GM12865 (cell line): ENCODE data around the gene SLC7A8.

Source experiments
- DNase-seq: peaks from one replicate; pipeline ENCODE4 v3.0.0; 2010; ENCODE audit warnings: low read depth
- H3K4me3 ChIP-seq: 2 replicates; pipeline ENCODE4 v1.5.1; 2011; ENCODE audit warnings: mild to moderate bottlenecking, low read depth, low read length, control low read depth
- CTCF ChIP-seq: IDR thresholded peaks from 2 replicates; pipeline ENCODE4 v1.5.1; 2011; ENCODE audit warnings: low read length, control low read depth, low read depth, inconsistent platforms; ENCODE audit not compliant: insufficient read depth; ENCODE audit errors: missing control alignments

Gene SLC7A8

DNA sequence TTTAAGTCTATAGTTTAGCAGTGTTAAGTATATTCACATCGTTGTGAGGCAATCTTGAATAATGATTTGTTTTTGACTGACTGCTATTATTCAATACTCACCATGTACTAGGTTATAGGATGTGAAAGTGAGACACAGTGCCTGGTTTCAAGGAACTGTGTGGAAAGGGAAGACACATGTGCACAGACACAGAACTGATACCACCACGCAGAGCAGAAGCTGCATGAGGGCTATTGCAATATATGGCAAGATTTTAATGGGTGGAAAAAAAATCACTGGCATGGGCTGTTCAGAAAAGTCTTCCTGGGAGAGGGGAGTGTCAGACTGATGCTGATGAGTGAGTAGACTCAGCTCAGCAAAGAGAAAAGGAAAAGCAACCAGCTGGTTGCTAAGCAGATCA lies 10.4 kb downstream of the SLC7A8 start:
- TF ChIP-seq CTCF = no peak
- no peak overlapping the region for H3K4me3 ChIP-seq
- no peak for DNase-seq

DNA sequence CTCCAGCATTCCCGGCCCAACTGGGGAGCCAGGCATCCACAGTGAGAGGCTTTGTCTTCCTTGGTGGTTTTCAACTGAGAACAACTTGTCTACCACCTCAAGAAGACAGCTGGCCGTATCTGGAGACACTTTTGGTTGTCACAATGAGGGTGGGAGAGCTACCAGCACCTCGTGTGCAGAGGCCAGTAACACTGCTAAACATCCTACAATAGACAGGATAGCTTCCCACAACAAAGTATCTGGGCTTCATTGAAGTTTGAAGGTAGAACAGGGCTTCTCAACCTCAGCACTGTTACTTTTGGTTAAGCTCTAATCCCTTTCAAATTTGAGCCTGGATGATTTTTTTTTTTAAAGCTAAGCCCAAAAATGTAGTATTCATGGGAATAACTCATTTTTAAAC lies 10.9 kb downstream of the SLC7A8 start:
- TF ChIP-seq CTCF = no peak
- H3K4me3 ChIP-seq = no peak overlapping the region
- DNase-seq = no peak

DNA sequence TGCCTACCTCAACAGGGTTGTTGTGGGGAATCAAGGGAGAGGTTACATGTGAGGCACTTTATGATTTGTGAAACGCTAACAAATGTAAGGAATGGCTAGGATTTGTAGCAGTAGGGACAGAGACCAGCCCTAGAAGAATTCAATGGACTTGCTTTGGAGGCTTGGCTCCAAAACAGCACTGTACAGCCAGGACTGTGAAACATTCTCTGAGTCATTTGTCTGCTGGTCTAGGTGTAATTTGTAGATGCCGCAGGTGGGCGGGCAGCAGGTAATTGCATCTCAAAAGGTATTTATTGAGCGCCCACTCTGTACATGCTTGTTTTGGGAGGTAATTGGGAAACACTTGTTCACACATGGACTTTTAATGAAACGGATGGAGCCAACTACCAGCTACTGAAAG lies 11.4 kb downstream of the SLC7A8 start:
- TF ChIP-seq CTCF = no peak
- DNase-seq = no peak
- H3K4me3 ChIP-seq = no peak overlapping the region

GRCh38 chr14:23171222-23171975 lies 12.1 kb downstream of the SLC7A8 start:
- no peak overlapping the region for H3K4me3 ChIP-seq
- no peak for DNase-seq
- no peak for TF ChIP-seq CTCF

DNA sequence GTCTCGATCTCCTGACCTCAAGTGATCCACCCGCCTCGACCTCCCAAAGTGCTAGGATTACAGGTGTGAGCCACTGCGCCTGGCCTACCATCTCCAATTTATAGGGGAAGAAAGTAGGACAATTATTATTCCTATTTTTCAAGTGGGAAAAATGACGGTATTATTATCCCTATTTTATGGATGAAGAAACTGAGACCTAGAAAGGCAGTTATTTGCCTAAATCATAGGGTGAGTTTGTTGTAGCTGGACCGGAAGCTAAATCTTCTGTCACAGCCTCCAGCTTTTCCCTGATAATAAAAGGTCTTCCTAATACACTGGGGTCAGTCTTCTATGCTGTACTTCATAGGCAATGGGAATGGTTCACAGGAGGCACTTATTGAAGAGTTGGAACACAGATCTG lies 13.8 kb downstream of the SLC7A8 start:
- no peak for DNase-seq
- no peak for TF ChIP-seq CTCF
- no peak overlapping the region for H3K4me3 ChIP-seq

- H3K4me3 ChIP-seq = no peak overlapping the region
- TF ChIP-seq CTCF = no peak
- DNase-seq = no peak
Observed at GRCh38 chr14:23168246-23168645, 15.2 kb downstream of the SLC7A8 start.
